HepG2 (cell line): Measurements from ENCODE around the gene VSIG10L. TPM values are rescaled to one million over a fixed set of nuclear protein-coding genes. Genes with fewer than 3 reads are reported as not detected.

ENCODE experiments used
- GMEB1 ChIP-seq: sonication (generic); formaldehyde crosslinking; IDR thresholded peaks from 2 replicates; pipeline ENCODE4 v1.5.1; 2020; ENCODE audit warnings: missing genetic modification reagents, mild to moderate bottlenecking, borderline replicate concordance
- HCFC1 ChIP-seq: fragments of 150-350 bp; IDR thresholded peaks from 2 replicates; pipeline ENCODE4 v1.6.1; 2014; ENCODE audit warnings: low read depth, low read length
- HMG20A ChIP-seq: IDR thresholded peaks from 2 replicates; pipeline ENCODE4 v1.6.1; 2016; ENCODE audit warnings: borderline replicate concordance
- NFKB2 ChIP-seq: sonication (generic); formaldehyde crosslinking; IDR thresholded peaks from 2 replicates; pipeline ENCODE4 v1.4.0; 2020; ENCODE audit warnings: missing genetic modification reagents, borderline replicate concordance
- NRL ChIP-seq: sonication (generic); formaldehyde crosslinking; IDR thresholded peaks from 2 replicates; pipeline ENCODE4 v1.5.0; 2020; ENCODE audit warnings: missing genetic modification reagents, mild to moderate bottlenecking, moderate library complexity, borderline replicate concordance
- SETDB1 ChIP-seq: sonication (generic); formaldehyde crosslinking; IDR thresholded peaks from 2 replicates; pipeline ENCODE4 v1.5.1; 2020; ENCODE audit warnings: missing genetic modification reagents, mild to moderate bottlenecking, borderline replicate concordance
- SIN3A ChIP-seq: IDR thresholded peaks from 2 replicates; pipeline ENCODE4 v1.6.1; 2011; ENCODE audit warnings: low read depth, mild to moderate bottlenecking, control low read depth, low read length, borderline replicate concordance
- SP1 ChIP-seq, 2 experiments: fragments of 450-650 bp in 1 of 2; sonication (generic) in 1 of 2; formaldehyde crosslinking in 1 of 2; IDR thresholded peaks; 2 replicates each; pipeline versions ENCODE4 v1.4.0 to v1.6.1; 2016 to 2020; ENCODE audit warnings: missing genetic modification reagents in 1 of 2
- SRSF4 ChIP-seq: fragments of 200-400 bp; formaldehyde crosslinking; IDR thresholded peaks from one replicate; pipeline ENCODE4 v1.6.1; 2018; ENCODE audit warnings: mild to moderate bottlenecking, low read depth, low read length, moderate library complexity; ENCODE audit not compliant: poor library complexity, severe bottlenecking
- ZNF335 ChIP-seq: sonication (generic); formaldehyde crosslinking; IDR thresholded peaks from 2 replicates; pipeline ENCODE4 v1.4.0; 2020; ENCODE audit warnings: missing genetic modification reagents
- ZNF33A ChIP-seq: sonication (generic); formaldehyde crosslinking; IDR thresholded peaks from 2 replicates; pipeline ENCODE4 v1.5.1; 2020; ENCODE audit warnings: missing genetic modification reagents, mild to moderate bottlenecking, moderate library complexity, borderline replicate concordance
- polyA plus RNA-seq, 8 experiments: library from polyadenylated mRNA; depleted of rRNA in 3 of 8; stranded (reverse) in 7 of 8; unstranded in 1 of 8; fragments of >200 nt; fragmentation: Illumina TruSeq in 4 of 8; extraction: Trizol in 4 of 8; gene quantifications; 2 replicates each; pipeline versions ENCODE4 v1.2.1 to v1.2.3, GENCODE V29; 2011 to 2016; ENCODE audit warnings: low read depth in 4 of 8, missing spikeins in 1 of 8, mixed read lengths in 1 of 8; ENCODE audit not compliant: insufficient read depth in 1 of 8
- total RNA-seq, 5 experiments: library from RNA; depleted of rRNA; stranded (reverse); fragments of >200 nt; fragmentation: Illumina TruSeq; extraction: Trizol; gene quantifications; 2 replicates each; pipeline ENCODE4 v1.2.3, GENCODE V29; 2016; ENCODE audit warnings: low read depth in 1 of 5
- TF ChIP-seq, protein P1 (sequence below): sonication (generic); formaldehyde crosslinking; IDR thresholded peaks from 2 replicates; pipeline ENCODE4 v1.8.1; 2022; ENCODE audit warnings: low read depth, mild to moderate bottlenecking, missing genetic modification reagents
- TF ChIP-seq, protein P2 (sequence below): sonication (generic); formaldehyde crosslinking; IDR thresholded peaks from 2 replicates; pipeline ENCODE4 v1.8.0; 2022; ENCODE audit warnings: missing genetic modification reagents, mild to moderate bottlenecking, inconsistent platforms, borderline replicate concordance
- TF ChIP-seq, protein P3 (sequence below): sonication (generic); formaldehyde crosslinking; IDR thresholded peaks from 2 replicates; pipeline ENCODE4; 2020; ENCODE audit warnings: missing genetic modification reagents, mild to moderate bottlenecking, borderline replicate concordance
- TF ChIP-seq, protein P4 (sequence below): sonication (generic); formaldehyde crosslinking; IDR thresholded peaks from 2 replicates; pipeline ENCODE4 v1.8.0; 2022; ENCODE audit warnings: mild to moderate bottlenecking, missing genetic modification reagents, borderline replicate concordance

The VSIG10L gene
- total and polyA plus RNA-seq, 2 of the 13 experiments (the other 11 are each of a cell fraction or from before 2014, with no cell fraction given): 2.7 to 8.5 TPM

DNA sequence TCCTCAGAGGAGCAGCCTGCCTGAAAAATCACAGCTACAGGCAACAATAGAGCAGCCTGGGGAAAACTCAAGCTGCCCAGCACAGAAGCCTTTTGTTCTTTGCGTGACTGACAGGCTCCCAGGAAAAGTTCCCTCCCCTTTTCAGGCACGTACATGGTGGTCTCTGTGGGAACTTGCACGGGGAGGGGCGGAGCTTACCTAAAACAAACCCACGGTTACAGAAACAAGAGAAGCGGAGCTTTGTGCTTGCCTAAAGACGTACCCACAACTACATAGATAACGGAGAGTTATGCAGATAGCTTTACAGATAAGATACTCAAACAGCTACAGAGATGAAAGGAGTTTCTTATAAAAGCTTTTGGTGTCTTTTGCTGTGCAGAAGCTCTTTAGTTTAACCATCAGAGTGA is 12.8 kb upstream of the VSIG10L start (continued):
- TF ChIP-seq, protein P1, sequence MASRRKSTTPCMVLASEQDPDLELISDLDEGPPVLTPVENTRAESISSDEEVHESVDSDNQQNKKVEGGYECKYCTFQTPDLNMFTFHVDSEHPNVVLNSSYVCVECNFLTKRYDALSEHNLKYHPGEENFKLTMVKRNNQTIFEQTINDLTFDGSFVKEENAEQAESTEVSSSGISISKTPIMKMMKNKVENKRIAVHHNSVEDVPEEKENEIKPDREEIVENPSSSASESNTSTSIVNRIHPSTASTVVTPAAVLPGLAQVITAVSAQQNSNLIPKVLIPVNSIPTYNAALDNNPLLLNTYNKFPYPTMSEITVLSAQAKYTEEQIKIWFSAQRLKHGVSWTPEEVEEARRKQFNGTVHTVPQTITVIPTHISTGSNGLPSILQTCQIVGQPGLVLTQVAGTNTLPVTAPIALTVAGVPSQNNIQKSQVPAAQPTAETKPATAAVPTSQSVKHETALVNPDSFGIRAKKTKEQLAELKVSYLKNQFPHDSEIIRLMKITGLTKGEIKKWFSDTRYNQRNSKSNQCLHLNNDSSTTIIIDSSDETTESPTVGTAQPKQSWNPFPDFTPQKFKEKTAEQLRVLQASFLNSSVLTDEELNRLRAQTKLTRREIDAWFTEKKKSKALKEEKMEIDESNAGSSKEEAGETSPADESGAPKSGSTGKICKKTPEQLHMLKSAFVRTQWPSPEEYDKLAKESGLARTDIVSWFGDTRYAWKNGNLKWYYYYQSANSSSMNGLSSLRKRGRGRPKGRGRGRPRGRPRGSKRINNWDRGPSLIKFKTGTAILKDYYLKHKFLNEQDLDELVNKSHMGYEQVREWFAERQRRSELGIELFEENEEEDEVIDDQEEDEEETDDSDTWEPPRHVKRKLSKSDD (CRISPR knock-in tag): no peak
- TF ChIP-seq SIN3A (no peak), HMG20A (CRISPR knock-in tag) (peak; percentile 65; the same call in 1 of the 2 replicates), NFKB2 (CRISPR knock-in tag) (no peak), GMEB1 (no peak), ZNF335 (CRISPR knock-in tag) (no peak; the same call in 1 of the 2 replicates), SP1 (IDR thresholded peaks at IDR 0.05) (no peak), SP1 (CRISPR knock-in tag; IDR thresholded peaks at IDR 0.05) (peak; percentile 69; the same call in 1 of the 2 replicates), NRL (CRISPR knock-in tag) (no peak), SETDB1 (no peak), SRSF4 (no peak), HCFC1 (no peak), ZNF33A (CRISPR knock-in tag) (no peak)
- TF ChIP-seq, protein P2, sequence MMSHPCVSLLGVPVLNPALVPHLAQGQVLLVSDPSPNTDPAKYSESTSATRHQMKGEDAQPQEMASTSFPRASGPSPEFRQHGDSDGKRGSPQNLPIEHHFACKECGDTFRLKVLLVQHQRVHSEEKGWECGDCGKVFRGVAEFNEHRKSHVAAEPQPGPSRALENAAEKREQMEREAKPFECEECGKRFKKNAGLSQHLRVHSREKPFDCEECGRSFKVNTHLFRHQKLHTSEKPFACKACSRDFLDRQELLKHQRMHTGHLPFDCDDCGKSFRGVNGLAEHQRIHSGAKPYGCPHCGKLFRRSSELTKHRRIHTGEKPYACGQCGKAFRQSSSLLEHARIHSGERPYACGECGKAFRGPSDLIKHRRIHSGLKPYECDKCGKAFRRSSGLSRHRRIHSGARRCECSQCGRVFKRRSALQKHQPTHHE (CRISPR knock-in tag): no peak
- TF ChIP-seq, protein P3, sequence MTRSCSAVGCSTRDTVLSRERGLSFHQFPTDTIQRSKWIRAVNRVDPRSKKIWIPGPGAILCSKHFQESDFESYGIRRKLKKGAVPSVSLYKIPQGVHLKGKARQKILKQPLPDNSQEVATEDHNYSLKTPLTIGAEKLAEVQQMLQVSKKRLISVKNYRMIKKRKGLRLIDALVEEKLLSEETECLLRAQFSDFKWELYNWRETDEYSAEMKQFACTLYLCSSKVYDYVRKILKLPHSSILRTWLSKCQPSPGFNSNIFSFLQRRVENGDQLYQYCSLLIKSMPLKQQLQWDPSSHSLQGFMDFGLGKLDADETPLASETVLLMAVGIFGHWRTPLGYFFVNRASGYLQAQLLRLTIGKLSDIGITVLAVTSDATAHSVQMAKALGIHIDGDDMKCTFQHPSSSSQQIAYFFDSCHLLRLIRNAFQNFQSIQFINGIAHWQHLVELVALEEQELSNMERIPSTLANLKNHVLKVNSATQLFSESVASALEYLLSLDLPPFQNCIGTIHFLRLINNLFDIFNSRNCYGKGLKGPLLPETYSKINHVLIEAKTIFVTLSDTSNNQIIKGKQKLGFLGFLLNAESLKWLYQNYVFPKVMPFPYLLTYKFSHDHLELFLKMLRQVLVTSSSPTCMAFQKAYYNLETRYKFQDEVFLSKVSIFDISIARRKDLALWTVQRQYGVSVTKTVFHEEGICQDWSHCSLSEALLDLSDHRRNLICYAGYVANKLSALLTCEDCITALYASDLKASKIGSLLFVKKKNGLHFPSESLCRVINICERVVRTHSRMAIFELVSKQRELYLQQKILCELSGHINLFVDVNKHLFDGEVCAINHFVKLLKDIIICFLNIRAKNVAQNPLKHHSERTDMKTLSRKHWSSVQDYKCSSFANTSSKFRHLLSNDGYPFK (CRISPR knock-in tag): no peak
- TF ChIP-seq, protein P4, sequence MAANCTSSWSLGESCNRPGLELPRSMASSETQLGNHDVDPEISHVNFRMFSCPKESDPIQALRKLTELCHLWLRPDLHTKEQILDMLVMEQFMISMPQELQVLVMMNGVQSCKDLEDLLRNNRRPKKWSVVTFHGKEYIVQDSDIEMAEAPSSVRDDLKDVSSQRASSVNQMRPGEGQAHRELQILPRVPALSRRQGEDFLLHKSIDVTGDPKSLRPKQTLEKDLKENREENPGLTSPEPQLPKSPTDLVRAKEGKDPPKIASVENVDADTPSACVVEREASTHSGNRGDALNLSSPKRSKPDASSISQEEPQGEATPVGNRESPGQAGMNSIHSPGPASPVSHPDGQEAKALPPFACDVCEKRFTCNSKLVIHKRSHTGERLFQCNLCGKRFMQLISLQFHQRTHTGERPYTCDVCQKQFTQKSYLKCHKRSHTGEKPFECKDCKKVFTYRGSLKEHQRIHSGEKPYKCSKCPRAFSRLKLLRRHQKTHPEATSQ (CRISPR knock-in tag): no peak
